ENCODE measurements around the gene CCDC88C. TPM values are rescaled to one million over a fixed set of nuclear protein-coding genes. Genes with fewer than 3 reads are reported as not detected.
A peak's percentile ranks its signal among the peaks of the same experiment; 100 is the strongest.

The CCDC88C gene
- total RNA-seq, 2 experiments from 2014 or later = 269 to 287 TPM

DNA sequence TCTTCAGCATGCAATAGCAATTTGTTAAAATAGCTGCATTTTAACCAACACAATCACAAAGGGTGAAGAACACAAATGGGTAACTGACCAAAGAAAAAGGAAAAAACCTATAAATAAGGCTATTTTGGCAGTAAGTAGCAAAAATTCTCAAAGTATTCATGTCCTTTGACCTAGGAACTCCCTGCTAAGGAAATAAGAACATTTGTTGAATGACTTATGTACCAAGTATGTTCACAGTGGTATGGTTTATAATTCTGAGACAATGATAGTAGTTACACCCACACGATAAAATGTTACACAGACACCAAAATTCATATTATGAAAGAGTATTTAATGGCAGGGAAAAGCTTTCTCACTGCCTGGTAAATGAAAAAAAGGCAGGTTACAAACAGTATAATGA lies 16.9 kb downstream of the CCDC88C start:
- ATAC-seq (ENCODE audit: poor library complexity) = no peak
- intact Hi-C loops (cut with DNase I, micrococcal nuclease) = no loop called here

DNA sequence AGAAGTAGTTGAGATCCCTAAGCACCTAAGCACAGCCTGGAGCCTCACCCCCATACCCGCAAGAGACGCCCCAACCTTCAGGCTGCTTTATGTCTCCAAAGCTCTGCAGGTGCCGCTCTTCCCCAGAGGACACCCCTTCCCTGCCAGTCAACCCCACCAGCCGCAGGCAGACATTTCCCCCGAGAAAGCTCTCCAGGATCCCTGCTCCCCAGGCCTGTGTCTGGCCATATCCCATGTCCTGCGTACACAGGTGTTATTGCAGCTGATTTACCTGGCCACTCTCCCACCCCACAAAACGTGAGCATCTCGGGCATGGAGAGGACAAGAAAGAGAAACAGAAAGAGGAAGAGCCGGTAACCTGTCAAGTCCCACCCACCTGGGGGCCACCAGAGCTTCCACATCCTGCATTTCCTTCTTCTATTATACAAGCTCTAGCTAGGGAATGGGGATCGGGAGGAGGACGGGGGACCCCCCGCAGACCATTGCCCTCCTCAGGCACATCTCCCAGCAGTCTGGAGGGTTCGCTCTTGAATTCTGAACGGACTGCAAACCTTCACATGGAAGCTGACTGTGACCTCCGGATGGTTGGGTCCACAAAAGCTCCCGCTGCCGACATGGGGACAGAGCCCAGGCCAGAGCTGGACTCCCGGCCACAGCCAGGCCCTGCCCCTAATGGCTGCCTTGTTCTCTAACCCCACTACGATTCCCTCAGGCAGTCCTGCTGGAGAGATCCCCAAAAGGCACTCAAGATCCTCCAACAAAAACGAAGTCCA lies 17.6 kb downstream of the CCDC88C start:
- H3K27me3 ChIP-seq (ENCODE audit: control insufficient read depth in 1 of 2, insufficient read depth in 2 of 2, low read length in 2 of 2) = no peaks in the 10 kb centered on the region
- peaks cover 18% of the 10 kb centered on the region for H3K36me3 ChIP-seq (ENCODE audit: insufficient read depth, low read length)
- H3K27ac ChIP-seq (ENCODE audit: low read depth in 1 of 2, low read length in 2 of 2) = peak overlapping the region; percentile 42 to 66
- no peaks in the 10 kb centered on the region for H3K9me3 ChIP-seq (ENCODE audit: control insufficient read depth in 1 of 2, insufficient read depth in 1 of 2, low read length in 2 of 2)
- H3K4me3 ChIP-seq (ENCODE audit: low read length) = peak overlapping the region; percentile 67
- Mint-ChIP-seq H3K9me3 (no peaks in the 10 kb centered on the region), H3K27ac (peak overlapping the region; percentile 98), H3K27me3 (no peaks in the 10 kb centered on the region), H3K36me3 (ENCODE audit: low read depth) (peaks cover 48% of the 10 kb centered on the region), H3K4me1 (ENCODE audit: low read depth) (peaks cover 91% of the 10 kb centered on the region), H3K4me3 (peak overlapping the region; percentile 93)
- POLR2A ChIA-PET = interaction anchor here (0.7 to 12.9 kb wide), 15 partner anchors 7 to 110 kb away, joined by 3 to 294 read pairs (median 7); partner anchors contain the start of genes CCDC88C and PPP4R3A
- intact Hi-C loops (cut with DNase I, micrococcal nuclease) = loop anchor here in 1 of 2 experiments (2.0 kb wide), 1 partner anchor 13 kb away; no protein-coding TSS in a partner anchor
- peaks cover 98% of the 10 kb centered on the region for H3K4me1 ChIP-seq (ENCODE audit: insufficient read depth, low read length)
- no peak for TF ChIP-seq CTCF (IDR thresholded peaks at IDR 0.05)
- CTCF ChIA-PET = interaction anchor here (0.6 to 6.1 kb wide), 15 partner anchors 9 to 87 kb away, joined by 3 to 62 read pairs (median 4); partner anchors contain the start of gene CCDC88C
- DNase-seq (peak in 6 of 14 experiments; percentile 33 to 78 (median 62)), ATAC-seq (ENCODE audit: poor library complexity) (peak; percentile 50)

More for the DNA sequence above, 16.9 kb downstream of the CCDC88C start:
- DNase-seq = no peak
- Histone ChIP-seq H3K4me3 (ENCODE audit: low read length) (peak overlapping the region; percentile 67), H3K9me3 (ENCODE audit: control insufficient read depth in 1 of 2, insufficient read depth in 1 of 2, low read length in 2 of 2) (no peaks in the 10 kb centered on the region), H3K27ac (ENCODE audit: low read depth in 1 of 2, low read length in 2 of 2) (peak overlapping the region; percentile 42 to 66), H3K36me3 (ENCODE audit: insufficient read depth, low read length) (peaks cover 15% of the 10 kb centered on the region), H3K4me1 (ENCODE audit: insufficient read depth, low read length) (peaks cover 98% of the 10 kb centered on the region), H3K27me3 (ENCODE audit: control insufficient read depth in 1 of 2, insufficient read depth in 2 of 2, low read length in 2 of 2) (no peaks in the 10 kb centered on the region)
- Mint-ChIP-seq H3K9me3 (no peaks in the 10 kb centered on the region), H3K4me3 (peak overlapping the region; percentile 93), H3K4me1 (ENCODE audit: low read depth) (peaks cover 91% of the 10 kb centered on the region), H3K36me3 (ENCODE audit: low read depth) (peaks cover 48% of the 10 kb centered on the region), H3K27ac (peak overlapping the region; percentile 98), H3K27me3 (no peaks in the 10 kb centered on the region)
- ChIA-PET POLR2A (interaction anchor here (0.7 to 12.9 kb wide), 11 partner anchors 7 to 85 kb away, joined by 3 to 294 read pairs (median 7); partner anchors contain the start of gene CCDC88C), CTCF (interaction anchor here (1.0 to 6.1 kb wide), 8 partner anchors 10 to 77 kb away, joined by 3 to 62 read pairs (median 6); partner anchors contain the start of gene CCDC88C)
- TF ChIP-seq CTCF (IDR thresholded peaks at IDR 0.05) = no peak

DNA sequence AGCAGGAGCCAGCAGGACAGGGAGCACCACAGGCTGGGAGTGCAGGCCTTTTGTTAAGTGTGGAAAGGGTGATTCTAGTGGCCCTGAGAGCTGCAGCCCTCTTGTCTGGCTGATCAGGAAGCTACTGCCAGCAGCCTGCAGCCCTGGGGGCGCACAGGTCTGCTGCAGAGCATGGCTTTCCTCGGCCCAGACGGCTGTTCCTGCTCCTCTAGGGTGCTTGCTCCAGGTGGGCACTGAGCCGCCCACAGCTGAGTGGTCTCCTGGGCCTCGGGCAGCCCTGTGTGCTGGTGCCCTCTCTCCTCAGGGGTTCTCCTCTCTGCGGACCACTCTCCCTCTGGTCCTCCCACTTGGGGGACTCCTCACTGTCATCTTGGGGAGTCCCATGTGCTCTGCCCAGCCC lies 18.9 kb downstream of the CCDC88C start:
- CTCF ChIA-PET = interaction anchor here (0.8 to 6.1 kb wide), 10 partner anchors 12 to 83 kb away, joined by 3 to 62 read pairs (median 4); partner anchors contain the start of gene CCDC88C
- Histone ChIP-seq H3K4me1 (ENCODE audit: insufficient read depth, low read length) (peaks cover 98% of the 10 kb centered on the region), H3K27ac (ENCODE audit: low read depth in 1 of 2, low read length in 2 of 2) (peak overlapping the region; percentile 66 to 68), H3K27me3 (ENCODE audit: control insufficient read depth in 1 of 2, insufficient read depth in 2 of 2, low read length in 2 of 2) (no peaks in the 10 kb centered on the region), H3K9me3 (ENCODE audit: control insufficient read depth in 1 of 2, insufficient read depth in 1 of 2, low read length in 2 of 2) (no peaks in the 10 kb centered on the region), H3K36me3 (ENCODE audit: insufficient read depth, low read length) (peaks cover 29% of the 10 kb centered on the region), H3K4me3 (ENCODE audit: low read length) (peak overlapping the region; percentile 67)
- intact Hi-C loops (cut with DNase I, micrococcal nuclease) = loop anchor here in 1 of 2 experiments (2.0 kb wide), 1 partner anchor 14 kb away; no protein-coding TSS in a partner anchor
- Mint-ChIP-seq H3K4me1 (ENCODE audit: low read depth) (peaks cover 92% of the 10 kb centered on the region), H3K27ac (peak overlapping the region; percentile 98), H3K4me3 (peak overlapping the region; percentile 93), H3K36me3 (ENCODE audit: low read depth) (peaks cover 52% of the 10 kb centered on the region), H3K9me3 (no peaks in the 10 kb centered on the region), H3K27me3 (no peaks in the 10 kb centered on the region)
- ATAC-seq (ENCODE audit: poor library complexity) = no peak
- POLR2A ChIA-PET = interaction anchor here (0.9 to 12.9 kb wide), 14 partner anchors 9 to 156 kb away, joined by 3 to 294 read pairs (median 6); partner anchors contain the start of genes CCDC88C and GPR68
- peak in 2 of 14 experiments; percentile 39 to 42 for DNase-seq
- TF ChIP-seq CTCF (IDR thresholded peaks at IDR 0.05) = no peak
